ENCODE results near the gene FOSL1. TPM values are rescaled to one million over a fixed set of nuclear protein-coding genes. Genes with fewer than 3 reads are reported as not detected.
A peak's percentile ranks its signal among the peaks of the same experiment; 100 is the strongest.

Gene FOSL1
- total and polyA plus RNA-seq, 4 donors = 0.20 to 0.41 (median 0.36) TPM; not detected in 1

DNA sequence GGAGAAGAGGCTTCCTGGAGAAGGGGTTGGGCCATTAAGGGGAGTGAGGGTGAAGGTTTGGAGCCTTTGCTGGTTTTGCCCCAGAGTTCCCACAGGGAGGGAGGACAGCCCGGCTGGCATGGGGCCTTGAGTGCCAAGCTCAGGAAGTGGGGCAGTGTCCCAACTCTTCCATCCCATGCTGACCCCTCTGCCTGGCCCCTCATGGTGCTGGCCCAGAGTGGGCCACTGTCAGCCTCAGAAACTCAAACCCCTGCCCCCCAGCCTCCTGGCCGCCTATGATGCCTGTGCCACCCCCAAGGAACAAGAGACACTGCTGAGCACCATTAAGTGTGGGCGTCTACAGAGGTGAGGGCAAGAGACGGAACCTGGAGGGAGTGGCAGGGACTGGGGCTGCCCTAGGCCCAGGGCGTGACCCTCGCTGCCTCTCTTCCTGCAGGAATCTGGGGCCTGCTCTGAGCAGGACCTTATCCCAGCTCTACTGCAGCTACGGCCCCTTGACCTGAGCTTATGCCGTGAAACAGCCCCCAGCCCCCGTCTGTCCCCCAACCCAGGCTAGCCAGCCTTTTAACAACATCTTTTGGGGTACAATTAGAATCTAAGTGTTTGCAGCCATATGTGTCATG, 34.5 kb downstream of the FOSL1 start:
- WGBS (ENCODE audit: insufficient coverage) = 96% methylated on average over 8 of the region's 9 CpGs
- Histone ChIP-seq H3K27me3 (ENCODE audit: control insufficient read depth, insufficient read depth, low read length) (no peaks in the 10 kb centered on the region), H3K36me3 (ENCODE audit: control insufficient read depth, insufficient read depth, low read length) (peaks cover 85% of the 10 kb centered on the region), H3K27ac (ENCODE audit: low read depth, low read length) (no peak overlapping the region), H3K4me1 (ENCODE audit: control insufficient read depth, insufficient read depth, low read length) (peaks cover 32% of the 10 kb centered on the region), H3K9me3 (ENCODE audit: control insufficient read depth, insufficient read depth, low read length) (no peaks in the 10 kb centered on the region), H3K4me3 (ENCODE audit: low read depth, low read length) (no peak overlapping the region)
- DNase-seq (ENCODE audit: low read depth in 4 of 6, low spot score in 6 of 6) = no peak

DNA sequence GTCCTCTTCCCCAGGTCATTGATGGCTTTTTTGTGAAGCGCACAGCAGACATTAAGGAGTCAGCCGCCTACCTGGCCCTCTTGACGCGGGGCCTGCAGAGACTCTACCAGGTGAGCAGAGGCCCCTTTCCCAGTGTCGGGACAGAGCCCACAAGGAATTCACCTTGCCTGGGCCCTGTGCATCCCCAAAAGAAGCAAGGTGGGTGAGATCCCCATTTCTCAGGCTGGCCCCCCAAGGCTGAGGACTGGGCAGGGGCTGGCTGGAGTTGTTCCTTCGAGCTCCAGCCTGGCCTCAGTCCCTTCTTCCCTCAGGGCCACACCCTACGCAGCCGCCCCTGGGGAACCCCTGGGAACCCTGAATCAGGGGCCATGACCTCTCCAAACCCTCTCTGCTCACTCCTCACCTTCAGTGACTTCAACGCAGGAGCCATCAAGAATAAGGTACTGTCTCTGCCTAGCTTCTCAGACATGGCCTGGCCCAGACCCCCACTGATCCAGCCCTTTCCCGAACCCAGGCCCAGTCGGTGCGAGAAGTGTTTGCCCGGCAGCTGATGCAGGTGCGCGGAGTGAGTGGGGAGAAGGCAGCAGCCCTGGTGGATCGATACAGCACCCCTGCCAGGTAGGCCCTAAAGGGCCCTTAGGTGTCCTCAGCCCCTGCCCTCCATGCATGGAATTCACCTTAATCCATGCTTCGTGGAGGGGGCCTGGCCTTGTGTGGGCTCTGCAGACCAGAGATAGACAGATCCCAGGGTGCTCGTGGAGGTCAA, 35.3 kb downstream of the FOSL1 start:
- 93% methylated on average over 18 of the region's 18 CpGs for whole genome bisulfite sequencing (ENCODE audit: insufficient coverage)
- Histone ChIP-seq H3K4me3 (ENCODE audit: low read depth, low read length) (no peak overlapping the region), H3K36me3 (ENCODE audit: control insufficient read depth, insufficient read depth, low read length) (peaks cover 77% of the 10 kb centered on the region), H3K9me3 (ENCODE audit: control insufficient read depth, insufficient read depth, low read length) (no peaks in the 10 kb centered on the region), H3K27me3 (ENCODE audit: control insufficient read depth, insufficient read depth, low read length) (no peaks in the 10 kb centered on the region), H3K4me1 (ENCODE audit: control insufficient read depth, insufficient read depth, low read length) (peaks cover 35% of the 10 kb centered on the region), H3K27ac (ENCODE audit: low read depth, low read length) (no peak overlapping the region)
- no peak for DNase-seq (ENCODE audit: low read depth in 4 of 6, low spot score in 6 of 6)

DNA sequence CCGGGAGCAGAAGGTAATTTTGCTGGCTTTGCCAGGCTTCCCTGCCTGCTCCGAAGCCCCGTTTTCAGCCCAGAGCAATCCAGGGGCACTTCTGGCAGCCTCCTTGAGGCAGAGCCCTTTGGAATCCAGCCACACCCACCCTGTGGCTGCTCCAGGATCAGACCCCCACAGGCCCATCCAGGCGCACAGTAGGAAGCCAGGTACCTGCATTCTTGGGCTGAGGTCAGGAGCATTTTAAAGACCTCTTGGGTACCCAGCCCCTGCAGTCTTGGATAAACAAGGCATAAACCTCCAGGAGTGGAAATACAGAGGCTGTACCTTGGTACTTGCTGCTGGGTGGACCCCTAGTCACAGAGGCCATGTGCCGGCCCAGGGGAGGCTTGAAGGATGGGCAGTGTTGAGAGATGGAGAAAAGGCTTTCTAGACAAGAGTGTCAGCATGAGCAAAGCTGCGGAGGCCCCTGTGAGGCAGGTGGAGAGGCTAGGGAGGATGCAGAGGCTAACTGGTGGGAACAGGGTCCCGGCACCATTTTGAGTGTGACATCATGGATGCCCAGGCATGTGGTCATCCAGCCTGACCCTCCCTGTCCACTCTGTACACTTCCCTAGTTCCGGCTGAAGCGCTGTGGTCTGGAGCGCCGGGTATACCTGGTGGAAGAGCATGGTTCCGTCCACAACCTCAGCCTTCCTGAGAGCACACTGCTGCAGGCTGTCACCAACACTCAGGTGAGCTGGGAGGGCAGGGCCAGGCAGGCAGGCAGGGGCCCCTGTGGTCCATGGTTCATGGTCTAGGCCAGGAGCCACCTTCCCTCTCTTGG, 36.1 kb downstream of the FOSL1 start:
- Histone ChIP-seq H3K36me3 (ENCODE audit: control insufficient read depth, insufficient read depth, low read length) (peaks cover 71% of the 10 kb centered on the region), H3K27ac (ENCODE audit: low read depth, low read length) (no peak overlapping the region), H3K27me3 (ENCODE audit: control insufficient read depth, insufficient read depth, low read length) (no peaks in the 10 kb centered on the region), H3K4me3 (ENCODE audit: low read depth, low read length) (no peak overlapping the region), H3K9me3 (ENCODE audit: control insufficient read depth, insufficient read depth, low read length) (no peaks in the 10 kb centered on the region), H3K4me1 (ENCODE audit: control insufficient read depth, insufficient read depth, low read length) (peaks cover 39% of the 10 kb centered on the region)
- WGBS (ENCODE audit: insufficient coverage) = 92% methylated on average over 12 of the region's 12 CpGs
- no peak for DNase-seq (ENCODE audit: low read depth in 4 of 6, low spot score in 6 of 6)

DNA sequence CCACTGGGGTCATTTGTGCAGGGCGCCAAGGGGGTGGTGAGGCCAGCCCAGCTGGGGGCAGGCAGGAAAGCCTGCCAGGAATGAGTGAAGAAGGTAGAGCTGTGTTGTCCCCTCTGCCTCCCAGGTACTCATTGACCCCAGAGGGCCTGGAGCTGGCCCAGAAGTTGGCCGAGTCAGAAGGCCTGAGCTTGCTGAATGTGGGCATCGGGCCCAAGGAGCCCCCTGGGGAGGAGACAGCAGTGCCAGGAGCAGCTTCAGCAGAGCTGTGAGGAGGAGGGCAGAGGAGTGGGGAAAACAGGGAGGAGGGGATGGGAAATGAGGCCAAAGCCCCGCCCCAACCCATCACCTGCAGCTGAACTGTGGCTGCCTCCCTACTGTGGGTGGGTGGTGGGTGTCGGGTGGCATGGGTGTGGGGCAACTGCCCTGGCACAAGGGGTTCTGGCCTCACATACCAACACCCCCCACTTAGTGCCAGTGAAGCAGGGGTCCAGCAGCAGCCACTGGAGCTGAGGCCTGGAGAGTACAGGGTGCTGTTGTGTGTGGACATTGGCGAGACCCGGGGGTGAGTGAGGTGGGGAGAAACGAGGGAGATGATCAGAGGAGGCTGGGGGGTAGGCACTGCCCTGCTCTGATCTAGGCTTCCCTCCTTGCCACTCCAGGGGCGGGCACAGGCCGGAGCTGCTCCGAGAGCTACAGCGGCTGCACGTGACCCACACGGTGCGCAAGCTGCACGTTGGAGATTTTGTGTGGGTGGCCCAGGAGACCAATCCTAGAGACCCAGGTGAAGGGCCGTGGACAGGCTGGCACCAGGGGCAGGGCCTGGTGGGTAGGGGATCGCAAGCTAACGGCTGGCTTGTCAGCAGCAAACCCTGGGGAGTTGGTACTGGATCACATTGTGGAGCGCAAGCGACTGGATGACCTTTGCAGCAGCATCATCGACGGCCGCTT, 37.0 kb downstream of the FOSL1 start:
- H3K4me3 ChIP-seq (ENCODE audit: low read depth, low read length) = no peak overlapping the region
- H3K27me3 ChIP-seq (ENCODE audit: control insufficient read depth, insufficient read depth, low read length) = no peaks in the 10 kb centered on the region
- no peaks in the 10 kb centered on the region for H3K9me3 ChIP-seq (ENCODE audit: control insufficient read depth, insufficient read depth, low read length)
- H3K27ac ChIP-seq (ENCODE audit: low read depth, low read length) = no peak overlapping the region
- peaks cover 68% of the 10 kb centered on the region for H3K36me3 ChIP-seq (ENCODE audit: control insufficient read depth, insufficient read depth, low read length)
- DNase-seq (ENCODE audit: low read depth in 4 of 6, low spot score in 6 of 6) = peak in 1 of 6 donors; percentile 7
- WGBS (ENCODE audit: insufficient coverage) = 91% methylated on average over 23 of the region's 24 CpGs
- H3K4me1 ChIP-seq (ENCODE audit: control insufficient read depth, insufficient read depth, low read length) = peaks cover 42% of the 10 kb centered on the region

DNA sequence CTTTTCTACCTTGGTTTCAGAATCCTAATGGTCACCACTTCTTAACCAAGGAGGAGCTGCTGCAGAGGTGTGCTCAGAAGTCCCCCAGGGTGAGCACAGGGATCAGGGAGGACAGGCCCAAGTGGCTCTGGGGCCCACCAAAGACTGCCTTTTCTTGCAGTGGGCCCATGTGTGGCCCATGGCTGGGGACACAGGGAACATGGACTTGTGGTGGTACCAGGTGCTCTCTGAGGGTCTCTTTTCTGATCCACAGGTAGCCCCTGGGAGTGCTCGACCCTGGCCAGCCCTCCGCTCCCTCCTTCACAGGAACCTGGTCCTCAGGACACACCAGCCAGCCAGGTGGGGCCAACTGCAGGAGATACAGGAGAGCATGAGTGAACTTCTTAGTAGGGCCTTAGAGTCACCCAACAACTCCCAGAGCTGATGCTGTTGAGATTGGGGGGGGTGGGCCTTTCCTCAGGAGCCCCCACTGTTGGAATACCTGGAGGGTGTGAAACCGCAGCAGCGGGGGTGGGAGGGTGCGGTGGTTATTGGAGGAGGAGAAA, 37.9 kb downstream of the FOSL1 start:
- H3K9me3 ChIP-seq (ENCODE audit: control insufficient read depth, insufficient read depth, low read length) = no peaks in the 10 kb centered on the region
- peaks cover 37% of the 10 kb centered on the region for H3K4me1 ChIP-seq (ENCODE audit: control insufficient read depth, insufficient read depth, low read length)
- H3K27me3 ChIP-seq (ENCODE audit: control insufficient read depth, insufficient read depth, low read length) = no peaks in the 10 kb centered on the region
- no peak overlapping the region for H3K4me3 ChIP-seq (ENCODE audit: low read depth, low read length)
- H3K27ac ChIP-seq (ENCODE audit: low read depth, low read length) = no peak overlapping the region
- no peak for DNase-seq (ENCODE audit: low read depth in 4 of 6, low spot score in 6 of 6)
- 96% methylated on average over 4 of the region's 5 CpGs for whole genome bisulfite sequencing (ENCODE audit: insufficient coverage)
- peaks cover 60% of the 10 kb centered on the region for H3K36me3 ChIP-seq (ENCODE audit: control insufficient read depth, insufficient read depth, low read length)

DNA sequence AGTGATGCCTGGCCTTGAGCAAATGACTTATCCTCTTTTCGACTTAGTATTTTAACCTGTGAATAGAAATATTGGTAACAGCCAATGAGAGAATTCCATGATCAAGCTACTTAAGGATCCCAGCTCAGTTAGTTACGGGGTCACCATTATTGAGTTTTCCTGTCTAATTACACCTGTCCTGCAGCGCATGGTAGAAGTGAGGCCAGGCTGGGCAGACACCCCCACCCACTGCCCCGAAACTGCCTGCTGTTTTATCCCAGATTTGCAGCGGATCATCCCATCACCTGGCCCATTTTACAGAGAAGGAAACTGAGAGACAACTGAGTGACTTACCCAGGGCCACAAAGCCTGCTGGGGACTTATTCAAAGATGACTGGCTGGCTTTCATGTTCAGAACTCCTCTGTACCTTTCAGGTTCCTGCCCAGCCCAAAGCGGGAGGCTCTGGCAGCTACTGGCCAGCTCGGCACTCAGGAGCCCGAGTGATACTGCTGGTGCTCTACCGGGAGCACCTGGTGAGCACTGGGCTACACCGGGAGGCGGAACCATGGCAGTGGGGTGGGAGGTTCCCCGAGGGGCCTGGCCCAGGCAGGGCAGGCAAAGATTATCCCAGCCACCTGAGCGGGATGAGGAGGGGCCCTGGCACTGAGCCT, 38.5 kb downstream of the FOSL1 start:
- Histone ChIP-seq H3K4me3 (ENCODE audit: low read depth, low read length) (peak overlapping the region; percentile 96), H3K9me3 (ENCODE audit: control insufficient read depth, insufficient read depth, low read length) (no peaks in the 10 kb centered on the region), H3K4me1 (ENCODE audit: control insufficient read depth, insufficient read depth, low read length) (peaks cover 41% of the 10 kb centered on the region), H3K27ac (ENCODE audit: low read depth, low read length) (peak overlapping the region; percentile 100), H3K36me3 (ENCODE audit: control insufficient read depth, insufficient read depth, low read length) (peaks cover 58% of the 10 kb centered on the region), H3K27me3 (ENCODE audit: control insufficient read depth, insufficient read depth, low read length) (no peaks in the 10 kb centered on the region)
- peak in 1 of 6 donors; percentile 3 for DNase-seq (ENCODE audit: low read depth in 4 of 6, low spot score in 6 of 6)
- 89% methylated on average over 10 of the region's 13 CpGs for WGBS (ENCODE audit: insufficient coverage)

DNA sequence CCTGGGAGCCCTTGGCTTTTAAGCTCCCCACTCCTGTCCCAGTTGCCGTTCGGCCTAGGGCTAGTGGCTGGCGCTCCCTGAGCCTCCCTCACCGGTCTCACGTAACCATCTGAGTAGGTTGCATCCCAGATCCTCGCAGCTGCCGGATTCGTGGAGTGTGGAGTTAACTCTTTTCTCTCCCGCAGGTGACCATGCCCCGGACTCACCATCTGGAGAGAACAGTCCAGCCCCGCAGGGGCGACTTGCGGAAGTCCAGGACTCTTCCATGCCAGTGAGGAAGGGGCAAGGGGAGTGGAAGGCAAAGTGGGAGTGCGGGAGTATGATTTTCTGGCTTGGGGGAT, 39.1 kb downstream of the FOSL1 start:
- 7% methylated on average over 14 of the region's 14 CpGs for WGBS (ENCODE audit: insufficient coverage)
- Histone ChIP-seq H3K36me3 (ENCODE audit: control insufficient read depth, insufficient read depth, low read length) (peaks cover 58% of the 10 kb centered on the region), H3K27me3 (ENCODE audit: control insufficient read depth, insufficient read depth, low read length) (no peaks in the 10 kb centered on the region), H3K4me3 (ENCODE audit: low read depth, low read length) (peak overlapping the region; percentile 96), H3K27ac (ENCODE audit: low read depth, low read length) (peak overlapping the region; percentile 100), H3K9me3 (ENCODE audit: control insufficient read depth, insufficient read depth, low read length) (no peaks in the 10 kb centered on the region), H3K4me1 (ENCODE audit: control insufficient read depth, insufficient read depth, low read length) (peaks cover 46% of the 10 kb centered on the region)
- peak in 1 of 6 donors; percentile 22 for DNase-seq (ENCODE audit: low read depth in 4 of 6, low spot score in 6 of 6)

DNA sequence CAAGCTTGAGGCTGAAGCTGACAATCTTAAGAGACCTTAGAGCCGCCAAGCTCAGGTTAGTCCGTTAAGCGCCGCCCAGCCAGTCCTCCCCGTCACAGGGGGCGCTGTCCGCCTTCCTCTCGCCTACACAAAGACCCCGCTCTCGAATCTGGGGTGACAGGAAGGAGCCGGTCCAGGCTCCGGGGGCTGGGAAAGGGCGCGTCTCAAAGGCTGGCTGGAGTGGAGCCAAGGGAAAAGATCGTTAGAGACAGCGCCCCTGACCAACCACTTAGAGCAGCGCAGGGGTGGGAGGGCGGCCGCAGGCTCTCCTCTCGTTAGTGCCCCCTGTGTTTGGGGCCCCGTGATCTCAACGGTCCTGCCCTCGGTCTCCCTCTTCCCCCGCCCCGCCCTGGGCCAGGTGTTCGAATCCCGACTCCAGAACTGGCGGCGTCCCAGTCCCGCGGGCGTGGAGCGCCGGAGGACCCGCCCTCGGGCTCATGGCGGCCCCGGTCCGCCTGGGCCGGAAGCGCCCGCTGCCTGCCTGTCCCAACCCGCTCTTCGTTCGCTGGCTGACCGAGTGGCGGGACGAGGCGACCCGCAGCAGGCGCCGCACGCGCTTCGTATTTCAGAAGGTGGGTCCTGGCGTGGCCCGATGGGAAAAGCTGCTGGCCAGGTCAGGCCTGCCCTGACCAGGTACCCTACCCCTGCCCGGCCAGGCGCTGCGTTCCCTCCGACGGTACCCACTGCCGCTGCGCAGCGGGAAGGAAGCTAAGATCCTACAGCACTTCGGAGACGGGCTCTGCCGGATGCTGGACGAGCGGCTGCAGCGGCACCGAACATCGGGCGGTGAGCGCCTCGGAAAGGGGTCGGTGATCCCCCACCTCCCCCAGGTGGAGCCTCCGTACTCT, 39.7 kb downstream of the FOSL1 start, which contains the start of gene MUS81:
Gene MUS81, plus strand, starts transcription at position 156 of the 887 bp plus-strand sequence. Its CDS starts 321 bp downstream, at position 477.
- Histone ChIP-seq H3K9me3 (ENCODE audit: control insufficient read depth, insufficient read depth, low read length) (no peaks in the 10 kb centered on the region), H3K27me3 (ENCODE audit: control insufficient read depth, insufficient read depth, low read length) (no peaks in the 10 kb centered on the region), H3K36me3 (ENCODE audit: control insufficient read depth, insufficient read depth, low read length) (peaks cover 59% of the 10 kb centered on the region), H3K4me1 (ENCODE audit: control insufficient read depth, insufficient read depth, low read length) (peaks cover 52% of the 10 kb centered on the region), H3K27ac (ENCODE audit: low read depth, low read length) (peak within 1 kb of the TSS; percentile 100), H3K4me3 (ENCODE audit: low read depth, low read length) (peak within 1 kb of the TSS; percentile 96)
- peak; percentile 86 to 99 (median 94) for DNase-seq (ENCODE audit: low read depth in 4 of 6, low spot score in 6 of 6)
- under 1% methylated on average over 78 of the region's 78 CpGs for WGBS (ENCODE audit: insufficient coverage)

Data from spinal cord (tissue), 10 donors.